ENCODE data around the gene FYN. TPM values are rescaled to one million over a fixed set of nuclear protein-coding genes. Genes with fewer than 3 reads are reported as not detected.

FYN gene
- total and polyA plus RNA-seq, 9 of the 15 experiments (the other 6 are each of a cell fraction or from before 2014, with no cell fraction given), result 2.9 to 22.1 (median 11.4) TPM

DNA sequence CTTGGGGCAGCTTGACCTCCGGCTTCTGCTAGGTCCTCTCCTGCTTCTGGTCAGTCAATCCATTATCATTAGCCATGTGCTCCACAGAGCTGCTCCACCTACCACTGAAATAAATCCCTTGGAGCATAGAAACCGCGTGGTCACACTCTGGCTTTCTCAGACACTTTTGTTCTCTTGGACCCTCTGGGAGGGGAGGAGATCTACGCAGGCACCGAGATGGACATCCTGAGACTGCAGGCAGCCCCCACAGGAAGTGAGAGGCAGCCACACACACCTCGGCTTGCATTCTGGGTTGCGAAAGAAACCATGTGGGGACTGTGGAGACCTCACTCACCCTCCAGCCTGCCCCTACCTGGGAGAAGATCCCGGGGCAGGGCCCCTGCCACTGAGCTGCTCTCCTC lies 79.5 kb downstream of the FYN start (continued):
- TF ChIP-seq ETV1 (tag; conservative IDR thresholded peaks at IDR 0.05; ENCODE audit: low read depth) (peak; percentile 89), ZNF224 (CRISPR knock-in tag; IDR thresholded peaks at IDR 0.05) (no peak), HMG20A (CRISPR knock-in tag; conservative IDR thresholded peaks at IDR 0.05) (no peak), JUND (IDR thresholded peaks at IDR 0.05; ENCODE audit: borderline replicate concordance, low read depth, low read length) (no peak), JUND (tag; IDR thresholded peaks at IDR 0.05; ENCODE audit: borderline replicate concordance, low read depth, low read length) (peak; percentile 38; the same call in 1 of the 3 replicates)

DNA sequence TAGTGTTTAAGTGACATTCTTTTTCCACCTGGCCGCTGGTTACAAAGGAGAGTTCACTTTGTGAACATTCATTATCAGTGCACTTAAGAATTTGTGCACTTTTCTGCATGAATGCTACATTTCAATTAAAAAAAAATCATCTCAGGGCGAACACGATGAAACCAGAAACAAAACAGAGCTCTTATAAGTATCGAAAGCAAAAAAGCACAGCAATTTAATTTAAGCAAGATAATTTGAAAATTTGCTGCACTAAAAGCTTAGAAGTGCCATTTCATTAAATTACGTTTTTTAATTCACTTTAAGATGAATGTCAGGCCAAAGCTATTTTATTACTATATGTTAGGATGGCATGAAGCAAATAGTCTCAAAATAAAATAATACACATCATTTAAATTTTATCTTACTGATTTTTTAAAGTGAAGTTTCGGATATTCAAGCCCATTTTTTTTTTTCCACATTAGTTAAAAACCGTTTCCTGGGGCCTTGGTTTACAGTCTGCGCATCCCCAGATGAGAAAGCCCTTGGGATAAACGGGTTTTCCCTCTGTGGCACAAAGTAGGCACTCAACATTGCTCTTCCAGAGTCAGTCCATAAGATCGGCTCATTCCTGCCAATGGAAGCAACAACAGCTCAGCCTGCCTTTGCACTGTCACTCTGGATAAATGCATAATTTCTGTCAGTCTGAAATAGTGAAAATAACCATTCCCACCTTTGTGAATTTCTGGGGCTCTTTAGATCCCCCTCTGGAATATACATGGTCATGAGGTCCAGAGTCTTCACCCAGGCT lies 80.1 kb downstream of the FYN start:
- 29% methylated on average over 10 of the region's 10 CpGs for WGBS (ENCODE audit: insufficient coverage, low coverage, missing lambda C conversion rate)
- no peaks in the 10 kb centered on the region for H3K36me3 ChIP-seq (ENCODE audit: control insufficient read depth, insufficient read depth, low read length)
- in situ Hi-C loops (cut with MboI), result no loop called here
- H3K9ac ChIP-seq (ENCODE audit: insufficient read depth in 1 of 2, low read depth in 2 of 2, low read length in 2 of 2), result peak overlapping the region; percentile 42 to 65; a peak in 2 of 4 replicates
- no peaks in the 10 kb centered on the region for H4K20me1 ChIP-seq (replicated peaks; ENCODE audit: control insufficient read depth, insufficient read depth, low read length)
- H3K4me2 ChIP-seq (ENCODE audit: insufficient read depth, low read length), result peak overlapping the region; percentile 40
- TF ChIP-seq, protein P1, sequence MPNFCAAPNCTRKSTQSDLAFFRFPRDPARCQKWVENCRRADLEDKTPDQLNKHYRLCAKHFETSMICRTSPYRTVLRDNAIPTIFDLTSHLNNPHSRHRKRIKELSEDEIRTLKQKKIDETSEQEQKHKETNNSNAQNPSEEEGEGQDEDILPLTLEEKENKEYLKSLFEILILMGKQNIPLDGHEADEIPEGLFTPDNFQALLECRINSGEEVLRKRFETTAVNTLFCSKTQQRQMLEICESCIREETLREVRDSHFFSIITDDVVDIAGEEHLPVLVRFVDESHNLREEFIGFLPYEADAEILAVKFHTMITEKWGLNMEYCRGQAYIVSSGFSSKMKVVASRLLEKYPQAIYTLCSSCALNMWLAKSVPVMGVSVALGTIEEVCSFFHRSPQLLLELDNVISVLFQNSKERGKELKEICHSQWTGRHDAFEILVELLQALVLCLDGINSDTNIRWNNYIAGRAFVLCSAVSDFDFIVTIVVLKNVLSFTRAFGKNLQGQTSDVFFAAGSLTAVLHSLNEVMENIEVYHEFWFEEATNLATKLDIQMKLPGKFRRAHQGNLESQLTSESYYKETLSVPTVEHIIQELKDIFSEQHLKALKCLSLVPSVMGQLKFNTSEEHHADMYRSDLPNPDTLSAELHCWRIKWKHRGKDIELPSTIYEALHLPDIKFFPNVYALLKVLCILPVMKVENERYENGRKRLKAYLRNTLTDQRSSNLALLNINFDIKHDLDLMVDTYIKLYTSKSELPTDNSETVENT (CRISPR knock-in tag; IDR thresholded peaks at IDR 0.05), result no peak
- TF ChIP-seq, protein P2, sequence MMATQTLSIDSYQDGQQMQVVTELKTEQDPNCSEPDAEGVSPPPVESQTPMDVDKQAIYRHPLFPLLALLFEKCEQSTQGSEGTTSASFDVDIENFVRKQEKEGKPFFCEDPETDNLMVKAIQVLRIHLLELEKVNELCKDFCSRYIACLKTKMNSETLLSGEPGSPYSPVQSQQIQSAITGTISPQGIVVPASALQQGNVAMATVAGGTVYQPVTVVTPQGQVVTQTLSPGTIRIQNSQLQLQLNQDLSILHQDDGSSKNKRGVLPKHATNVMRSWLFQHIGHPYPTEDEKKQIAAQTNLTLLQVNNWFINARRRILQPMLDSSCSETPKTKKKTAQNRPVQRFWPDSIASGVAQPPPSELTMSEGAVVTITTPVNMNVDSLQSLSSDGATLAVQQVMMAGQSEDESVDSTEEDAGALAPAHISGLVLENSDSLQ (IDR thresholded peaks at IDR 0.05), result 0 out of 2 replicates have a peak, but pooled peaks have one; percentile 29
- peak; percentile 28 for TF ChIP-seq RBBP5 (IDR thresholded peaks at IDR 0.05; ENCODE audit: borderline replicate concordance, insufficient read depth, low read length, poor library complexity, severe bottlenecking)
- TF ChIP-seq NR2C2 (CRISPR knock-in tag; IDR thresholded peaks at IDR 0.05), result no peak
- 0 out of 2 replicates have a peak, but pooled peaks have one; percentile 0 for TF ChIP-seq NR2C2 (tag; IDR thresholded peaks at IDR 0.05)
- H3K27ac ChIP-seq (ENCODE audit: extremely low read depth, low read depth, low read length), result peak overlapping the region; percentile 37; the same call in 2 of the 3 replicates
- DNase-seq (ENCODE audit: extremely low read depth in 1 of 4, low spot score in 3 of 4) (no peak), ATAC-seq (peak; percentile 38), FAIRE-seq (no peak)
- no peaks in the 10 kb centered on the region for H3K9me3 ChIP-seq (replicated peaks; ENCODE audit: control insufficient read depth, insufficient read depth, low read depth, low read length)
- ChIA-PET CTCF (ENCODE audit: low intra/inter-chr PET ratio) (no interaction called here), POLR2A (interaction anchor here (0.6 to 1.1 kb wide), 2 partner anchors 9 to 10 kb away, joined by 3 read pairs; no protein-coding TSS in a partner anchor)
- H3K4me1 ChIP-seq (replicated peaks in 1 of 2; ENCODE audit: control insufficient read depth in 2 of 2, insufficient read depth in 2 of 2, low read length in 2 of 2), result peaks cover 0 to 17% of the 10 kb centered on the region in 2 experiments; a peak in 3 of 5 replicates
- TSS peak; percentile 35 for BruUV-seq (replicated peaks)
- no peaks in the 10 kb centered on the region for H3K9me1 ChIP-seq (ENCODE audit: control insufficient read depth, insufficient read depth, low read length)
- H3K27me3 ChIP-seq (ENCODE audit: control insufficient read depth in 2 of 2, insufficient read depth in 2 of 2, low read length in 2 of 2), result no peaks in the 10 kb centered on the region
- intact Hi-C loops (cut with micrococcal nuclease), result no loop called here
- H3K79me2 ChIP-seq (ENCODE audit: control insufficient read depth, insufficient read depth, low read length), result no peaks in the 10 kb centered on the region; the same call in 2 of the 3 replicates
- H2AFZ ChIP-seq (ENCODE audit: low read depth, low read length), result peak overlapping the region; percentile 77
- H3K4me3 ChIP-seq, result no peak overlapping the region

Data from K562 (cell line).